ENCODE data around the gene CHRNA4. TPM values are rescaled to one million over a fixed set of nuclear protein-coding genes. Genes with fewer than 3 reads are reported as not detected.
A peak's percentile ranks its signal among the peaks of the same experiment; 100 is the strongest.

Gene CHRNA4
- total RNA-seq, 3 donors from 2014 or later: not detected

DNA sequence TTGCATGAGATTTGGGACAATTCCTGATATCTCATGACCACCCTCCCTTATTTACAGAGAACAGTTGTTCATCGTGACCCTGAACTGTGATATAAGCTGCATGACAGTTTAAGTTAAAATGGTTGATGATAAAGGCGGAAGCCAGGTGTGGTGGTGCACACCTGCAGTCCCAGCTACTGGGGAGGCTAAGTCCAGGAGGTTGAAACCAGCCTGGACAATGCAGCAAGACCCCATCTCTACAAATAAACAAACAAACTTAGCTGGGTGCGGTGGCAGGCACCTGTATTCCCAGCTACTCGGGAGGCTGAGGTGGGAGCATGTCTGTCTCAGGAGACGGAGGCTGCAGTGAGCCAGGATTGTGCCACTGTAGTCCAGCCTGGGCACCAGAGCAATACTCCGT lies 44.1 kb downstream of the CHRNA4 start:
- intact Hi-C loops (cut with DNase I, micrococcal nuclease): no loop called here
- TF ChIP-seq, protein P1, sequence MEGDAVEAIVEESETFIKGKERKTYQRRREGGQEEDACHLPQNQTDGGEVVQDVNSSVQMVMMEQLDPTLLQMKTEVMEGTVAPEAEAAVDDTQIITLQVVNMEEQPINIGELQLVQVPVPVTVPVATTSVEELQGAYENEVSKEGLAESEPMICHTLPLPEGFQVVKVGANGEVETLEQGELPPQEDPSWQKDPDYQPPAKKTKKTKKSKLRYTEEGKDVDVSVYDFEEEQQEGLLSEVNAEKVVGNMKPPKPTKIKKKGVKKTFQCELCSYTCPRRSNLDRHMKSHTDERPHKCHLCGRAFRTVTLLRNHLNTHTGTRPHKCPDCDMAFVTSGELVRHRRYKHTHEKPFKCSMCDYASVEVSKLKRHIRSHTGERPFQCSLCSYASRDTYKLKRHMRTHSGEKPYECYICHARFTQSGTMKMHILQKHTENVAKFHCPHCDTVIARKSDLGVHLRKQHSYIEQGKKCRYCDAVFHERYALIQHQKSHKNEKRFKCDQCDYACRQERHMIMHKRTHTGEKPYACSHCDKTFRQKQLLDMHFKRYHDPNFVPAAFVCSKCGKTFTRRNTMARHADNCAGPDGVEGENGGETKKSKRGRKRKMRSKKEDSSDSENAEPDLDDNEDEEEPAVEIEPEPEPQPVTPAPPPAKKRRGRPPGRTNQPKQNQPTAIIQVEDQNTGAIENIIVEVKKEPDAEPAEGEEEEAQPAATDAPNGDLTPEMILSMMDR (IDR thresholded peaks at IDR 0.05): no peak
- no peaks in the 10 kb centered on the region for H3K9me3 ChIP-seq
- no peaks in the 10 kb centered on the region for H3K36me3 ChIP-seq (ENCODE audit: low read depth)
- H3K4me1 ChIP-seq (ENCODE audit: low read depth): no peaks in the 10 kb centered on the region
- DNase-seq (no peak), ATAC-seq (no peak)
- no peak overlapping the region for H3K4me3 ChIP-seq

DNA sequence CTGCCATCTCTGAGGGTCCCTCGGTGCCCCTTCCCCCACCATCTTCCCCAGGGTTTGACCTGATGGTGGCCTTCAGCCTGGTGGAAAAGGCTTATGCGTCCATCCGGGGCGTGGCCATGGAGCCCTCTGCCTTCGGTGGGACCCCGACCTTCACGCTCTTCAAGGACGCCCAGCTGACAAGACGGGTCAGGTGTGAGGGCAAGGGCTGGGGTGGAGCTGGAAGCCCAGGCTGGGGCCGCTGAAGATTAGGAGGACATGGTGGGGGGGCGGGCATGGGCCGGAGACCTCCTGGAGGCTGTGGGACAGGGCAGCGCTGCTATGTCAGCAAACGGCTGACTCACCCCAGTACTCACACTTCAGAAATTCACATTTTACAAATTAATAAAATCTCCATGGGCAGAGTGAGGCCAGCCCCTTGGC lies 44.6 kb downstream of the CHRNA4 start:
- H3K4me3 ChIP-seq: no peak overlapping the region
- DNase-seq (no peak), ATAC-seq (no peak)
- H3K9me3 ChIP-seq: no peaks in the 10 kb centered on the region
- TF ChIP-seq, protein P1 (IDR thresholded peaks at IDR 0.05): no peak
- no peaks in the 10 kb centered on the region for H3K4me1 ChIP-seq (ENCODE audit: low read depth)
- H3K36me3 ChIP-seq (ENCODE audit: low read depth): no peaks in the 10 kb centered on the region
- intact Hi-C loops (cut with DNase I, micrococcal nuclease): no loop called here

DNA sequence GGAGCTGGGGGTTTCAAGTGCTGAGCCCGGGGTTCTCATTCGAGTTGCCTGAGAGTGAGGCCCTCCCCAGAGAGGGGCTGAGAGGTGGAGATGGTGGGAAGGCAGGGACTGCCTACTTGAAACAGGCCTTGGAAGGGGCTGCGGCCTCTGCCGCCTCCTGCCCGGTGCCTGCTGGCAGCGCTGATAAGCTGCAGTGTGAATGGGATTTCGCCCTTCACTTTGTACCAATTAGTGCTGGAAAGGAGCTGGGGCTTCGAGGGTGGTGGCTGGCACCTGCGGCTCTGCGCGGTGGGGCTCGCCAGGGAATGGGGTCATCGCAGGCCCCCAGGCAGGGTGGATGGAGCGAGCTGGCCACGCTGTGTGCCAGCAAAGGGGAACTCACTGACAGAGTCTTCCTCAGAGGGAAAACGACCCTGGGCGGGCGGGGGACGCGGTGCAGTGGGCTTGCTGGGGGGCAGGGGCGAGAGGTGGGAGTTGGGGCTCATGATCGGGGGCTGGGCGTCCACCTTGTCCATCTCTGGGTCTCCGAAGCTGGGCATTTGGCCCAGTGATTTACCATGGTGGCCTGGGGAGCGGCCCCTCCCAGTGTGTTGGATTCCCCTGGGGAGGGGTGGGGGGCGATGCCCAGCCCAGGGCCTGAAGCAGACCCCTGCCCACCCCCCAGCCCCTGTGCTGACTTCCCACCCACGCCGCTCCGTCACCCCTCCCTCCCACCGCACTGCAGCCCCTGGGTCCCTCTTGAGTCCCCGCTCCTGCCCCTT lies 45.2 kb downstream of the CHRNA4 start:
- H3K9me3 ChIP-seq: no peaks in the 10 kb centered on the region
- H3K4me1 ChIP-seq (ENCODE audit: low read depth): no peaks in the 10 kb centered on the region
- TF ChIP-seq, protein P1 (IDR thresholded peaks at IDR 0.05): no peak
- DNase-seq (peak in 2 of 3 donors; percentile 9 to 31), ATAC-seq (no peak)
- no peak overlapping the region for H3K4me3 ChIP-seq
- intact Hi-C loops (cut with DNase I, micrococcal nuclease): no loop called here
- no peaks in the 10 kb centered on the region for H3K36me3 ChIP-seq (ENCODE audit: low read depth)

DNA sequence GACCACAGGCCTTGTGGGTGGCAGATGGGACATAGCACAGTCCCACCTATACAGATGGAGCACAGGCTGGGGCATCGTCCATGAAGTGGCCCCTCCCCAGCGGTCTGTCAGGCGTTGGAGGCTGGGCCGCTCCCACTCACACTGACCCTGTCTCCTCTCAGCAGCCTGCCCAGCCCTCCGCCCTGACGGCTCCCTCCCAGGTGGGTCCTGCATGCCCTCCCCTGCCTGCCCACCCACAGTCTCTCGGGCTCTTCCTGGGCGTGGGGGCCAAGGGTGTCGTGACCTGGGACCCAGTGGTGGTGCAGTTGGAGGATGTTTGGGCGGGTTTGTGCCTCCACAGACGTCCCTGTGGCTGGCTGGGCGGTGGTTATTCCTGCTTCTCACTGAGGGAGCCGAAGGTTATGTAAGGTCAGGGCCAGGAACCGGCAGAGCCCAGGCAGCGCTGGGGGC lies 45.9 kb downstream of the CHRNA4 start:
- Histone ChIP-seq H3K4me3 (no peak overlapping the region), H3K36me3 (ENCODE audit: low read depth) (no peaks in the 10 kb centered on the region), H3K4me1 (ENCODE audit: low read depth) (no peaks in the 10 kb centered on the region), H3K9me3 (no peaks in the 10 kb centered on the region)
- TF ChIP-seq, protein P1 (IDR thresholded peaks at IDR 0.05): no peak
- ATAC-seq: no peak
- DNase-seq: peak in 2 of 3 donors; percentile 13 to 40
- intact Hi-C loops (cut with DNase I, micrococcal nuclease): no loop called here

DNA sequence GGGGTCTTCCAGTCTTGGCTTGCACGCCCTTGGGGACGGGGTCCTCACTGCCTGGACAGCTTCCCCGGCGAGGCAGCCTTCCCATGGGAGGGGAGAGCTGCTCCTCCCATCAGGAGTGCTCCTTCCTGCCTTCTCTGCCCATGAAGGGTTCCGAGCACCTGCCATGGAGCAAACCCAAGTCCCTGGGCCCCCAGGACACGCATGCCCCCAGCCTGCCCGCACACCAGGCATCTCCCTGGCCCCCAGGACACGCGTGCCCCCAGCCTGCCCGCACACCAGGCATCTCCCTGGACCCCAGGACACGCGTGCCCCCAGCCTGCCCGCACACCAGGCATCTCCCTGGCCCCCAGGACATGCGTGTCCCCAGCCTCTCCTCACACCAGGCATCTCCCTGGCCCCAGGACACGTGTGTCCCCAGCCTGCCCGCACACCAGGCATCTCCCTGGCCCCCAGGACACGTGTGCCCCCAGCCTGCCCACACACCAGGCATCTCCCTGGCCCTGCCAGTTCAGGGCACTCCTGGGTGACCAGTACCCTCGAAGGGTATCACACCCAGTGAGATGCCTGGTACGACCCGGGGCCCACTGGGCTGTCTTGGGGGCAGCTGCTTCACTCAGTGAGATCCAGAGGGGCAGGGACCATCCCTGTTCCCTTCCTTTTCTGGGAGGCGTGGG lies 46.4 kb downstream of the CHRNA4 start:
- intact Hi-C loops (cut with DNase I, micrococcal nuclease): no loop called here
- ATAC-seq (no peak), DNase-seq (peak in 2 of 3 donors; percentile 12 to 30)
- H3K4me3 ChIP-seq: no peak overlapping the region
- no peaks in the 10 kb centered on the region for H3K36me3 ChIP-seq (ENCODE audit: low read depth)
- H3K9me3 ChIP-seq: no peaks in the 10 kb centered on the region
- TF ChIP-seq, protein P1 (IDR thresholded peaks at IDR 0.05): no peak
- no peaks in the 10 kb centered on the region for H3K4me1 ChIP-seq (ENCODE audit: low read depth)

Measured in mucosa of descending colon (tissue), 3 donors.